Measurements from ENCODE around the gene DRD2.

GRCh38 chr11:113514856-113515255, 39.7 kb upstream of the DRD2 start:
- TF ChIP-seq CTCF (IDR thresholded peaks at IDR 0.05) (no peak), POLR2A (IDR thresholded peaks at IDR 0.05) (no peak)

Data from testis (tissue), 2 donors.